GM19193 (cell line): ENCODE results near the gene KCNG3.

Experiments
- POLR2A ChIP-seq: IDR thresholded peaks from 4 replicates; pipeline ENCODE4 v1.6.1; 2011; ENCODE audit not compliant: insufficient read depth, insufficient read length; ENCODE audit errors: extremely low read depth

Gene KCNG3

DNA sequence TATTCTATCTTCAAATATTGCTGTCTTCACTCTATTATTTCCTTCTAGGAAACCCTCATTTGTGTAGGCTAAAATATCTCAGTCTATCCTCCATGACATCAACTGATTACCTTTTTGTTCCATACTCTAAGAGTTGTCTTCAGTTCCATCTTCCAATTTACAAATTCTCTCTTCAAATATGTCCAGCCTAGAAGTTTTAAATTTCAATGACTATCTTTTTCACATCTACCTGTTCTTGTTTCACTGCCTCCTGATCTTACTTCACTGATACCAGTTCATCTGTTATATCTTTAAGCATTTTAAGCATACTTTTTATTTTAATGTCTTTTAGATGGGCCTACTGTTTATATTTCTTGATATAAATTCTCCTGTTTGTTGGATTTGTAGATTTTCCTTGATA lies 79.1 kb downstream of the KCNG3 start:
- no peak for TF ChIP-seq POLR2A

DNA sequence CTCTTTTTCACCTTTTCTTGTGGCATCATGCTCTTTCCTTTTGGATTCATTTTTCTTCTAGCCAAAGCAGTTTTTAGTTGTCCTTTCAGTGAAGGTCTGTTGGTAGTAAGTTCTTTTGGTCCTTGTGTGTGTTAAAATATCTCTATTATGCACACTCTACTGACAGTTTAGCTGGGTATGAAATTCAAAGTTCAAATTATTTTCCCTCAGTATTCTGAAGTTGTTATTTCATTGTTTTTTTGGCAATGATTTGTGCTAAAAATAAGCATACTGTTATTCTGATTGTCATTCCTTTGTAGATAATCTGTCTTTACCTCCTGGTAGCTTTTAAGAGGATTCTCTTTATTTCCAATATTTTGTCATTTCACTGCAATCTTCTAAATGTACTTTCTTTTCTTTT lies 79.6 kb downstream of the KCNG3 start:
- no peak for TF ChIP-seq POLR2A

DNA sequence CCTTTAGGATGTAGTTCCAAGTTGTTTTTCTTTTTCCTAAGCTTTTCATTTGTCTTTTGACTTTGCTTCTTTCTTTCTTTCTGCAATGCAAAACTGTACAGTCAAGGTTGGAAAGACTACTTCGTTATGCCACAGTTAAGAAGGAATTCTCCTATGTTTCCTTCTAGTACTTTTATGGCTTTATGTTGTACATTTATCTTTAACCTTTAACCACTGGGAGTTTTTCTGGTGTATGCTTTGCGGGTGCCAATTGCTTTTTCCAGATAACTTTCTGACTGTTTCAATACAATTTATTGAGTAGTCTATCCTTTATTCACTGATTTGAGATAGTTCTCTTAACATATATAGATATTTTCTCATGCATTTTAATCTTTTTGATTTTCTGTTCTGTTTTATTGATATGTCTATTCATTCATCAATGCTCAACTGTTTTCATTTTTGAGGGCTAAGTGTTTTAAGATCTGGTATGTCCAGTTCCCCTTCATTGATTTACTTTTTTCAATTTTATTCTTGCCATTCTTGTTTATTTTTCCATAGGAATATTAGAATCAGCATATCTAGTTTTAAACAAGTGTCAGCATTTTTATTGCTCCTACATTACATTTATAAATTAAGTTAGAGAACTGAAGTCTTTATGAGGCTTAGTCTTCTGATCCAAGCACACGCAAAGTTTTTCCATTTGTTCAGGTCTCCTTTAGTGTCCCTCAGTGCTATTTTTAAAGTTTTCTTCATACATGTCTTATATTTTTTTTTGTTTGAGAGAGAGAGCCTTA lies 82.9 kb downstream of the KCNG3 start:
- no peak for TF ChIP-seq POLR2A

DNA sequence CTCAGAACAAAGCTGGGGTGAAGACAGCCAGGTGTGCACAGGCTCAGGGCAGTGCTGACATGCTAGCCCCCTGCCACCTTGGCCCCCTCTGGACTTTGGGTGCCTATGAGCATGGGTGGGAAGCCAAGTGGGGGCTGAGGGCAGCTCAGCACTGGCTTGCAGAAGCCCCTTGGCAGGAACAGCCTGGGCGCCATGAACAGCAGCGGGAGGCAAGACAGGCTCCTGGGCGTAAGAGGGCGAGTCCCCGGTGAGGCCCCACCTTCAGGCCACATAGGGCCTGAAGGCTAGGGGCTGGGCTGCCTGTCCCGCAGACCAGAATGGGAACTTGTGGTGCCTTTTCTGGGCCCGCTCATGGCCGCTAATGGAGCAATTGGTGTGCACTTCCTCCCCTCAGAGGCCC lies 85.8 kb downstream of the KCNG3 start:
- no peak for TF ChIP-seq POLR2A

DNA sequence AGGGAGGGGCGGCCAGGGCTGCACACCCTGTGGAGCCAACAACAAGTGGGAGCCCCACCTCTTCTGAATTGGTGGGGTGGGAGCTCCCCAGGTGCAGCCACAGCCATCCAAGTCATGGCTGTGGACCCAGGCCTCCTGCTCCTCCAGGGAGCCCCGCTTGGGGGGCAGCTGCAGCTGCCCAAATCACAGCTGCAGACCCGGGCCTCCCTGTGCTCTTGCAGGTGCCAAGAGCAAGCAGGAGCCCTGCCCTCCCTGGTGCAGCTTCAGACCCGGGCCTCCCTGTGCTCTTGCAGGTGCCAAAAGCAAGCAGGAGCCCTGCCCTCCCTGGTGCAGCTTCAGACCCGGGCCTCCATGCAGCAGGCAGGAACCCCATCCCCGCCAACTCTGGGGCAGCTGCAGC lies 86.3 kb downstream of the KCNG3 start:
- TF ChIP-seq POLR2A: no peak

DNA sequence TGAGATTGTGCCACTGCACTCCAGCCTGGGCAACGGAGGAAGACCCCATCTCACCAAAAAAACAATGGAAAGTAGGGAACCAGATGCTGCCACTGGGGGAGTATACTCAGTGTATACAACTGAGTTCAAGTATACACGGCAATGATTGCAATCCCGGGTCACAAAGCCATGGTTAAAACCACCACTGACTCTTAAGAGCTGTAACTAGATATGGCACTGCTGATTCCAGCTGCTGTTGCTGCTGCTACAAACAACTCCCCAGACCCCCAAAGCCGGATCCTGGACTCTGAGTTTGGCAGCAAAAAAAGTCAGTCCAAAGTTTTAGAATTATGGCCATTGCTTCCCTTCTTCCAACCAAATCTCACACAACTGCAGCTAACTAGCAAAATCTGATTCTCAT lies 89.1 kb downstream of the KCNG3 start:
- TF ChIP-seq POLR2A: no peak

DNA sequence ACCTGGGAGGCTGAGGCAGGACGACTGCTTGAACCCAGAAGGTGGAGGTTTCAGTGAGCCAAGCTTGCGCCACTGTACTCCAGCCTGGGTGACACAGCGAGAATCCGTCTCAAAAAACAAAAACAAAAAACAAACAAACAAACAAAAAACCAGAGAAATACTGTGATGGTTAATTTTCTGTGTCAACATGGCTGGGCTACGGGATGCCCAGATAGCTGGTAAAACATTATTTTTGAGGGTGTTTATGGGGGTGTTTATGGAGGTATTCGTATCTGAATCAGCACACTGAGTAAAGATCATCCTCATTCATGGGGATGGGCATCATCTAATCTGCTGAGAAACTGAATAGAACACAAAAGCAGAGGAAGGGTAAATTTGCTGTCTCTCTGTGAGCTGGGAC lies 92.0 kb downstream of the KCNG3 start:
- TF ChIP-seq POLR2A: no peak

DNA sequence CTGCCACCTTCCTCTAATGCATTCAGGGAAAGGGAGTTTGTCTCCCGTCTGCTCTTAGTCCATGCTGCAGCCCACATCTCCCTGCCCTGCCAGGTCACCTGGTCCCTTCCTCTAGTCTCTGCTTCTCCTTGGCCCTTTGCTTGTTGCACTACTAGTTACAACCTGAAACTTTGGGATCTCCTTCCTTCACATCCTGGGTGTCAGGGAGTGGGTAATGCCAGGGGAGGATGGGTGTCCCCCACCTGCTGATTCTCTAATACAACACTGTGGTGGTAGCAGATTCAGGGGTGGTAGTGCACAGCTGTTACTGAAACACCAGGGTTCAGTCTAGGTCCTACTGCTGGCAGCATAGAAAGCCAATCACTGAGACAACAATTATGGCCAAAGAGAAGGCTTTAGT lies 101.6 kb downstream of the KCNG3 start:
- no peak for TF ChIP-seq POLR2A
